HEK293 (cell line): Measurements from ENCODE around the gene LSMEM2.
A peak's percentile ranks its signal among the peaks of the same experiment; 100 is the strongest.

Experiments
- CTCF ChIA-PET: fragments of 350-600 bp; formaldehyde crosslinking; extraction: SDS; loops from one replicate; lab custom pipeline; 2021; ENCODE audit warnings: antibody characterized with exemption; lab: Yijun Ruan, JAX
- POLR2A ChIA-PET: fragments of 300-600 bp; formaldehyde crosslinking; extraction: SDS; loops from one replicate; lab custom pipeline; 2020; ENCODE audit warnings: antibody characterized with exemption, inconsistent platforms; lab: Yijun Ruan, JAX
- H3K27ac ChIP-seq: fragments of 200-500 bp; sonication (Bioruptor generic); 2 replicates; pipeline ENCODE4 v1.5.1; 2014; ENCODE audit warnings: low read depth, low read length, control low read depth, inconsistent platforms; ENCODE audit errors: extremely low read depth
- H3K36me3 ChIP-seq, 2 experiments: fragments of 200-500 bp in 1 of 2; sonication (Bioruptor generic) in 1 of 2; 1 replicate in 1 of 2; 2 replicates in 1 of 2; pipeline ENCODE4 v1.5.1; 2014 to 2017; ENCODE audit warnings: inconsistent platforms in 2 of 2, low read length in 2 of 2; ENCODE audit not compliant: control insufficient read depth in 2 of 2, insufficient read depth in 1 of 2
- H3K4me1 ChIP-seq: fragments of 200-500 bp; sonication (Bioruptor generic); 2 replicates; pipeline ENCODE4 v1.5.1; 2014; ENCODE audit warnings: mild to moderate bottlenecking, low read length, inconsistent platforms; ENCODE audit not compliant: control insufficient read depth, insufficient read depth
- H3K4me3 ChIP-seq: 2 replicates; pipeline ENCODE4 v1.5.1; 2011; ENCODE audit warnings: low read depth, mild to moderate bottlenecking, control low read depth, low read length, moderate library complexity
- H3K9me3 ChIP-seq: fragments of 200-500 bp; sonication (Bioruptor generic); 2 replicates; pipeline ENCODE4 v1.5.1; 2014; ENCODE audit warnings: low read depth, low read length, inconsistent platforms; ENCODE audit not compliant: control insufficient read depth, insufficient read depth
- MYNN ChIP-seq: fragments of 450-650 bp; formaldehyde crosslinking; IDR thresholded peaks from 2 replicates; pipeline ENCODE4 v1.5.1; 2016; ENCODE audit warnings: missing biosample characterization, missing genetic modification characterization, borderline replicate concordance
- PRDM2 ChIP-seq: fragments of 450-650 bp; formaldehyde crosslinking; IDR thresholded peaks from 2 replicates; pipeline ENCODE4 v1.5.1; 2016; ENCODE audit warnings: missing biosample characterization, missing genetic modification characterization, borderline replicate concordance
- ZBTB17 ChIP-seq: fragments of 450-650 bp; formaldehyde crosslinking; IDR thresholded peaks from 2 replicates; pipeline ENCODE4 v1.5.1; 2016; ENCODE audit warnings: missing biosample characterization, missing genetic modification characterization
- ZIC2 ChIP-seq: fragments of 450-650 bp; formaldehyde crosslinking; IDR thresholded peaks from 2 replicates; pipeline ENCODE4 v1.5.1; 2016; ENCODE audit warnings: missing biosample characterization, missing genetic modification characterization
- ZNF114 ChIP-seq: fragments of 450-650 bp; formaldehyde crosslinking; IDR thresholded peaks from 2 replicates; pipeline ENCODE4 v1.5.0; 2017; ENCODE audit warnings: missing biosample characterization, missing genetic modification characterization
- ZNF121 ChIP-seq: fragments of 450-650 bp; formaldehyde crosslinking; IDR thresholded peaks from 2 replicates; pipeline ENCODE4 v1.5.1; 2016; ENCODE audit warnings: missing biosample characterization, missing genetic modification characterization
- ZNF16 ChIP-seq: fragments of 450-650 bp; formaldehyde crosslinking; IDR thresholded peaks from 2 replicates; pipeline ENCODE4 v1.5.1; 2016; ENCODE audit warnings: low read depth, missing biosample characterization, missing genetic modification characterization
- ZNF26 ChIP-seq: fragments of 450-650 bp; formaldehyde crosslinking; IDR thresholded peaks from 2 replicates; pipeline ENCODE4 v1.5.1; 2016; ENCODE audit warnings: missing biosample characterization, missing genetic modification characterization
- ZNF335 ChIP-seq: fragments of 450-650 bp; formaldehyde crosslinking; conservative IDR thresholded peaks from 2 replicates; pipeline ENCODE4 v1.5.1; 2016; ENCODE audit warnings: missing biosample characterization, missing genetic modification characterization
- ZNF354C ChIP-seq: fragments of 450-650 bp; formaldehyde crosslinking; IDR thresholded peaks from 2 replicates; pipeline ENCODE4 v1.5.1; 2016; ENCODE audit warnings: missing biosample characterization, missing genetic modification characterization, low read depth, borderline replicate concordance
- ZNF664 ChIP-seq: fragments of 450-650 bp; formaldehyde crosslinking; IDR thresholded peaks from 2 replicates; pipeline ENCODE4 v1.5.1; 2016; ENCODE audit warnings: missing biosample characterization, missing genetic modification characterization
- ZNF692 ChIP-seq: fragments of 450-650 bp; formaldehyde crosslinking; IDR thresholded peaks from 2 replicates; pipeline ENCODE4 v1.5.1; 2016; ENCODE audit warnings: missing biosample characterization, missing genetic modification characterization
- ZNF704 ChIP-seq: fragments of 450-650 bp; formaldehyde crosslinking; IDR thresholded peaks from 2 replicates; pipeline ENCODE4 v1.5.1; 2016; ENCODE audit warnings: missing biosample characterization, missing genetic modification characterization
- ZSCAN4 ChIP-seq: fragments of 450-650 bp; formaldehyde crosslinking; IDR thresholded peaks from 2 replicates; pipeline ENCODE4 v1.5.1; 2017; ENCODE audit warnings: missing biosample characterization, missing genetic modification characterization

The LSMEM2 gene

GRCh38 chr3:50299929-50300680, 21.2 kb downstream of the LSMEM2 start:
- peak overlapping the region; percentile 51 for H3K27ac ChIP-seq
- H3K9me3 ChIP-seq: no peaks in the 10 kb centered on the region
- peak overlapping the region; percentile 36 for H3K4me3 ChIP-seq
- POLR2A ChIA-PET: interaction anchor here (0.6 to 2.2 kb wide), 16 partner anchors 8 to 269 kb away, joined by 3 to 34 read pairs (median 4); partner anchors contain the start of genes CYB561D2, GNAI2, HEMK1 and LSMEM2
- CTCF ChIA-PET: interaction anchor here (0.6 to 2.0 kb wide), 4 partner anchors 17 to 125 kb away, joined by 3 to 7 read pairs (median 4); no protein-coding TSS in a partner anchor
- TF ChIP-seq ZNF704 (tag by site-specific recombination) (no peak), ZSCAN4 (tag by site-specific recombination) (no peak), ZIC2 (tag by site-specific recombination) (peak; percentile 82), ZBTB17 (no peak), ZNF26 (tag by site-specific recombination) (no peak), ZNF121 (tag by site-specific recombination) (no peak)
- H3K4me1 ChIP-seq: no peaks in the 10 kb centered on the region
- peaks cover 0 to 4% of the 10 kb centered on the region in 2 experiments; a peak in 1 of 3 replicates for H3K36me3 ChIP-seq

GRCh38 chr3:50300681-50301254, 21.9 kb downstream of the LSMEM2 start:
- Histone ChIP-seq H3K9me3 (no peaks in the 10 kb centered on the region), H3K36me3 (peaks cover 0 to 4% of the 10 kb centered on the region in 2 experiments; a peak in 1 of 3 replicates), H3K27ac (no peak overlapping the region; the same call in 1 of the 2 replicates)
- POLR2A ChIA-PET: no interaction called here
- TF ChIP-seq ZNF335 (tag by site-specific recombination): no peak
- TF ChIP-seq ZNF16 (tag by site-specific recombination): no peak
- TF ChIP-seq, all 188 proteins: peak for 0
- Histone ChIP-seq H3K4me1 (no peaks in the 10 kb centered on the region), H3K4me3 (no peak overlapping the region)
- CTCF ChIA-PET: interaction anchor here (0.6 kb wide), 1 partner anchor 18 kb away, joined by 5 read pairs; no protein-coding TSS in a partner anchor

GRCh38 chr3:50302095-50303012, 23.5 kb downstream of the LSMEM2 start:
- H3K27ac ChIP-seq: no peak overlapping the region
- H3K9me3 ChIP-seq: no peaks in the 10 kb centered on the region
- H3K4me3 ChIP-seq: no peak overlapping the region
- ChIA-PET CTCF (interaction anchor here (0.6 to 1.3 kb wide), 4 partner anchors 22 to 1312 kb away, joined by 3 to 4 read pairs (median 3); no protein-coding TSS in a partner anchor), POLR2A (interaction anchor here (0.7 to 1.5 kb wide), 3 partner anchors 10 to 26 kb away, joined by 4 to 5 read pairs (median 4); partner anchors contain the start of genes IFRD2 and TUSC2)
- peaks cover 0 to 1% of the 10 kb centered on the region in 2 experiments; a peak in 1 of 3 replicates for H3K36me3 ChIP-seq
- H3K4me1 ChIP-seq: no peaks in the 10 kb centered on the region
- TF ChIP-seq PRDM2 (no peak), MYNN (tag by site-specific recombination) (no peak), ZNF664 (no peak), ZNF114 (tag by site-specific recombination) (no peak), ZNF354C (tag by site-specific recombination) (no peak), ZNF692 (tag by site-specific recombination) (no peak)
